Dendritic cell treated with granulocyte-macrophage colony-stimulating factor and Interleukin-4, amounts not matched to agents 40 ng/mL and 50 ng/mL, for 4 days (primary cell): ENCODE measurements around the gene CENPI.
"Not testable (repeated sequence)": the region's sequence is repeated elsewhere in the genome, so short reads cannot be mapped to it uniquely, and the experiment has no call there.

ENCODE experiments used
- H3K27ac Mint-ChIP-seq: one replicate; pipeline ENCODE4 v1.8.0; 2022; ENCODE audit warnings: mild to moderate bottlenecking, mixed read lengths
- H3K27me3 Mint-ChIP-seq: one replicate; pipeline ENCODE4 v1.8.0; 2022; ENCODE audit warnings: mild to moderate bottlenecking, mixed read lengths
- H3K36me3 Mint-ChIP-seq: one replicate; pipeline ENCODE4 v1.8.0; 2022; ENCODE audit warnings: low read depth, mixed read lengths
- H3K4me1 Mint-ChIP-seq: one replicate; pipeline ENCODE4 v1.8.0; 2022; ENCODE audit warnings: low read depth, mixed read lengths
- H3K4me3 Mint-ChIP-seq: one replicate; pipeline ENCODE4 v1.8.0; 2022; ENCODE audit warnings: mild to moderate bottlenecking, moderate library complexity, mixed read lengths
- H3K9me3 Mint-ChIP-seq: one replicate; pipeline ENCODE4 v1.8.0; 2022; ENCODE audit warnings: mixed read lengths
- intact Hi-C: fragments of 100-400 bp; cut with micrococcal nuclease; formaldehyde crosslinking; loops from one replicate; pipeline ENCODE4 v1.15.0; 2022

The CENPI gene

GRCh38 chrX:101097546-101098453 is at the start of gene CENPI:
Gene CENPI (plus strand): TSS chrX:101098204. CDS start chrX:101101071, 2,867 bp downstream.
- Mint-ChIP-seq H3K4me3 (peak within 1 kb of the TSS; percentile 95), H3K27me3 (no peaks in the 10 kb centered on the region), H3K9me3 (no peaks in the 10 kb centered on the region), H3K36me3 (no peaks in the 10 kb centered on the region), H3K27ac (peak within 1 kb of the TSS; percentile 86), H3K4me1 (peaks cover 18% of the 10 kb centered on the region)
- intact Hi-C loops, result loop anchor here (1.0 kb wide), 1 partner anchor 46 kb away; no protein-coding TSS in a partner anchor

- intact Hi-C loops, result loop anchor here (1.0 kb wide), 1 partner anchor 46 kb away; no protein-coding TSS in a partner anchor
- H3K4me3 Mint-ChIP-seq, result peak overlapping the region; percentile 83
- no peaks in the 10 kb centered on the region for H3K27me3 Mint-ChIP-seq
- peaks cover 21% of the 10 kb centered on the region for H3K36me3 Mint-ChIP-seq
- H3K4me1 Mint-ChIP-seq, result peaks cover 13% of the 10 kb centered on the region
- no peaks in the 10 kb centered on the region for H3K9me3 Mint-ChIP-seq
- H3K27ac Mint-ChIP-seq, result peak overlapping the region; percentile 98
These were observed 46.9 kb upstream of the CENPI start for GRCh38 chrX:101051153-101051548.

GRCh38 chrX:101051549-101052302 is 46.3 kb upstream of the CENPI start, which contains the start of gene TRMT2B:
Gene TRMT2B (minus strand): TSS chrX:101052111. CDS start chrX:101042289, 9,822 bp downstream.
- intact Hi-C loops, result loop anchor here (1.0 kb wide), 1 partner anchor 46 kb away; no protein-coding TSS in a partner anchor
- Mint-ChIP-seq H3K27me3 (no peaks in the 10 kb centered on the region), H3K9me3 (no peaks in the 10 kb centered on the region), H3K36me3 (peaks cover 21% of the 10 kb centered on the region), H3K4me1 (peaks cover 18% of the 10 kb centered on the region), H3K4me3 (peak within 1 kb of the TSS; percentile 83), H3K27ac (peak within 1 kb of the TSS; percentile 98)

- intact Hi-C loops, H3K9me3 Mint-ChIP-seq, H3K36me3 Mint-ChIP-seq, H3K4me3 Mint-ChIP-seq, H3K27ac Mint-ChIP-seq, H3K27me3 Mint-ChIP-seq: not testable (repeated sequence)
- peaks cover 12% of the 10 kb centered on the region for H3K4me1 Mint-ChIP-seq
These were observed 41.5 kb upstream of the CENPI start for GRCh38 chrX:101056551-101056950.

GRCh38 chrX:101057093-101057714 is 40.8 kb upstream of the CENPI start:
- no peak overlapping the region for H3K27ac Mint-ChIP-seq
- intact Hi-C loops, result no loop called here
- H3K36me3 Mint-ChIP-seq, result no peaks in the 10 kb centered on the region
- no peaks in the 10 kb centered on the region for H3K27me3 Mint-ChIP-seq
- H3K9me3 Mint-ChIP-seq, result no peaks in the 10 kb centered on the region
- peaks cover 12% of the 10 kb centered on the region for H3K4me1 Mint-ChIP-seq
- no peak overlapping the region for H3K4me3 Mint-ChIP-seq

- no peak overlapping the region for H3K4me3 Mint-ChIP-seq
- intact Hi-C loops, result no loop called here
- peaks cover 2% of the 10 kb centered on the region for H3K4me1 Mint-ChIP-seq
- no peaks in the 10 kb centered on the region for H3K36me3 Mint-ChIP-seq
- H3K27ac Mint-ChIP-seq, result no peak overlapping the region
- no peaks in the 10 kb centered on the region for H3K9me3 Mint-ChIP-seq
- no peaks in the 10 kb centered on the region for H3K27me3 Mint-ChIP-seq
These were observed 35.8 kb upstream of the CENPI start for GRCh38 chrX:101062176-101062575.

- Mint-ChIP-seq H3K4me1 (no peaks in the 10 kb centered on the region), H3K27me3 (no peaks in the 10 kb centered on the region), H3K36me3 (no peaks in the 10 kb centered on the region), H3K4me3 (no peak overlapping the region), H3K27ac (no peak overlapping the region), H3K9me3 (no peaks in the 10 kb centered on the region)
- intact Hi-C loops, result no loop called here
These were observed 26.4 kb upstream of the CENPI start for GRCh38 chrX:101071582-101071981.

GRCh38 chrX:101078716-101079598 is 19.0 kb upstream of the CENPI start, which contains the start of gene TMEM35A:
Gene TMEM35A (plus strand): TSS chrX:101078879. CDS start chrX:101079003, 124 bp downstream.
- H3K4me1 Mint-ChIP-seq, result peaks cover 9% of the 10 kb centered on the region
- H3K9me3 Mint-ChIP-seq, result no peaks in the 10 kb centered on the region
- intact Hi-C loops, result no loop called here
- H3K27ac Mint-ChIP-seq, result no peak within 1 kb of the TSS
- H3K4me3 Mint-ChIP-seq, result no peak within 1 kb of the TSS
- no peaks in the 10 kb centered on the region for H3K36me3 Mint-ChIP-seq
- peaks cover 23% of the 10 kb centered on the region for H3K27me3 Mint-ChIP-seq

GRCh38 chrX:101079736-101080270 is 18.2 kb upstream of the CENPI start:
- intact Hi-C loops, result no loop called here
- peaks cover 9% of the 10 kb centered on the region for H3K4me1 Mint-ChIP-seq
- no peak overlapping the region for H3K27ac Mint-ChIP-seq
- no peak overlapping the region for H3K4me3 Mint-ChIP-seq
- no peaks in the 10 kb centered on the region for H3K9me3 Mint-ChIP-seq
- no peaks in the 10 kb centered on the region for H3K36me3 Mint-ChIP-seq
- H3K27me3 Mint-ChIP-seq, result peaks cover 23% of the 10 kb centered on the region

GRCh38 chrX:101080326-101081124 is 17.5 kb upstream of the CENPI start:
- no peaks in the 10 kb centered on the region for H3K9me3 Mint-ChIP-seq
- intact Hi-C loops, result no loop called here
- peaks cover 9% of the 10 kb centered on the region for H3K4me1 Mint-ChIP-seq

GRCh38 chrX:101081231-101081630 is 16.8 kb upstream of the CENPI start:
- Mint-ChIP-seq H3K36me3 (no peaks in the 10 kb centered on the region), H3K9me3 (no peaks in the 10 kb centered on the region), H3K27ac (no peak overlapping the region), H3K27me3 (peaks cover 23% of the 10 kb centered on the region), H3K4me3 (no peak overlapping the region), H3K4me1 (peaks cover 9% of the 10 kb centered on the region)
- intact Hi-C loops, result no loop called here

More at GRCh38 chrX:101080326-101081124, 17.5 kb upstream of the CENPI start:
- no peak overlapping the region for H3K4me3 Mint-ChIP-seq
- H3K36me3 Mint-ChIP-seq, result no peaks in the 10 kb centered on the region
- peaks cover 23% of the 10 kb centered on the region for H3K27me3 Mint-ChIP-seq
- no peak overlapping the region for H3K27ac Mint-ChIP-seq

GRCh38 chrX:101091817-101092216 is 6.2 kb upstream of the CENPI start:
- H3K27ac Mint-ChIP-seq, result no peak overlapping the region
- no peaks in the 10 kb centered on the region for H3K27me3 Mint-ChIP-seq

More at GRCh38 chrX:101091817-101092216, 6.2 kb upstream of the CENPI start:
- intact Hi-C loops, result no loop called here
- Mint-ChIP-seq H3K4me1 (no peaks in the 10 kb centered on the region), H3K4me3 (no peak overlapping the region), H3K36me3 (no peaks in the 10 kb centered on the region), H3K9me3 (no peaks in the 10 kb centered on the region)
